Suppressor macrophage treated with lipopolysaccharide for 4 hours (primary cell): Measurements from ENCODE around the gene CEACAM21.
"Not testable (repeated sequence)": the region's sequence is repeated elsewhere in the genome, so short reads cannot be mapped to it uniquely, and the experiment has no call there.

Source experiments
- DNase-seq: peaks from one replicate; pipeline ENCODE4 v3.0.0-alpha.2; 2020

CEACAM21 gene

GRCh38 chr19:41551212-41551610 is 24.8 kb upstream of the CEACAM21 start:
- no peak for DNase-seq

DNA sequence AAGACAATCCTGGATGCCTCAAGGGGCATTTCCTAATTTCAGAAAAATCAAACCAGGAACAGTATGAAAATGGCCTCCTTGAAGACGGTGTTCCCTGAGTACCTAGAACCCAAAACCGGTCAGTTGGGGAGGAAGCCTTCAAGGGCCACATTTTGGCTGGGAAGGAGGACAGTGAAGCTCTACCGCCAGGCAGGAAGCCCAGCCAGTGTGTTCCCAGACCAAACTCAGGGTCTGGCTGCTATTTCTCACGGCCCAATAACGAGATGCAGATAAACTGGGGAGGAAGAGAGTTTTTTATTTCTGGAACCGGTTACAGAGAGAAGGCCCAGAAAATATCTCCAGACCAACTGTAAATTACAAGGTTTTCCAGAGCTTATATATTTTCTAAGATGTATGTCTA is 24.3 kb upstream of the CEACAM21 start:
- no peak for DNase-seq

DNA sequence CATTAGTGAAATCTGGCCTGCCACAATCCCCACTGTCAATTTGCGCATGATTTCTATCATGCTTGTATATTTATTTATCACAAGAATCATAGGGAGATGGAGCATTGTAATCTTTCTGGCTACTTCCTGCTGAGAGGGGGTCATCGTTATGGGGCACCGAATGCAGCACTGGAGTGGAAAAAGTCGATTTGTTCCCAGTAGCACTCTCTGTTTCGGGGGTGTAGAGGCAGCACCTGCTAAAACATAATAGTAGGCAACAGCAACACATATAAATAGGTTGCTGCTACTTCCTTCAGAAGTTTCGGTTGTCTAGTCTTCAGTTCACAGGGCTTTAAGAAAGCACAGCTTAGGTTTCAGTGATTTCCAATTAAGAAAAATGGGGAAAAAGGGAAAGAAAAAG is 23.4 kb upstream of the CEACAM21 start:
- no peak for DNase-seq

DNA sequence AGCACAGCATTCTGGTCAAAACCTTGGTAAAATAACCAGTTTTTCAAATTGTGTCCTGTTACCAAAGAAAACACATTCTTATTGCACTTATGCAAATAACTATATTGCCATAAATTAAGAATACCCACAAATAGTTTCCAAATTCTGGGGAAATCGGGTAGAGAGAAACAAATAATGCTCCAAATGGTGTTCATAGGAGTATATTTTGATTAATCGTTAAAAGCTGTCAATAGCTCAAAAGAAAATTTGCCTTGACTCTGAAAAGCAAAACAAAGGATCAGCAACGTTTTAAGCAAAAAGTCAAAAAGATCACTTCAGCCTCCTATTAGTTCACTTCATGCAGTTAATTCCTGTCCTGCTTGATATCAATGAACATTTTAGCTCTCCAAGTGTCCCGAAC is 22.2 kb upstream of the CEACAM21 start:
- no peak for DNase-seq

GRCh38 chr19:41554907-41555306 is 21.1 kb upstream of the CEACAM21 start:
- no peak for DNase-seq

- no peak for DNase-seq
Observed at GRCh38 chr19:41555748-41556147, 20.2 kb upstream of the CEACAM21 start.

- no peak for DNase-seq
Observed at GRCh38 chr19:41563854-41564514, 12.0 kb upstream of the CEACAM21 start.

DNA sequence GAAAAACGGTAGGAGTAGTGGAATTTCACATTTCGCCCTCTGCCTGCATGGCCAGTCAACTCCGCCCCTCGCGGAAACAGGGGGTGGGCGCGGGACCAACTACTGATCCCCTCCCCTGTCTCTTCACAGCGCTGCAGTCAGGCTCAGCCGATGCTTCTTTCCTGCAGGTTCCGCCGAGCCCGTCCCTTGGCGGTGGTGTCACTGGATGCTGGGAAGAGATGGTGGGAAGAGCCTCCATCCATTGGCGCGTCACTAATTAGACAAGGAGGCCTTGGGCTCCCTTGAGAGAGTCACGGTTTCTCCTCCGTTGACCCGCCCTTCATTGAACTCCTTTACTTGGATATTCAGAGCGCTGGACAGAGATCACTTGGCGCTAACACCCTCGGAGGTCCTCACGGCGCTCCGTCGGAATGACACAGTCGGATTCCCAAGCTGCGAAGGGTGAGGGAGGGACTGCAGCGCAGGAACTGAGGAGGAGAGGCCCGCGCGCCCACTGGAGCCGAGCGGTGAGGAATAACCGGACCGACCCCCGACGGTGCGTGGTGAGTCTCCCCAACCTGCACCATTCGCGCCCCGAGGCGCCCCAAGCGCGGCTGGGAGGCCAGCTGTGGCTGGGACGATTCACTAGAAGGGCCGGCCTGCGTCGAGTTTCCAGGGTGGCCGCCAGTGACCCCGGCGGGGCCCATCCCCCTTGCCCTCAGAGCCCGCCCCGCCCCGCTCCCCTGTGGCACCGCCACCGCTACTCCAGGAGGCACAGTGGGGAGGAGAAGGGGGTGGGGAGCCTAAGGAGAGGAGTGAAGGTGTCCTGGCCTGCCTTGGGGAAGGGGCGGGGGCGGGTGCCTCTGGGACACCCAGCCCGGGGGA is 11.2 kb upstream of the CEACAM21 start:
- peak; percentile 26 for DNase-seq

DNA sequence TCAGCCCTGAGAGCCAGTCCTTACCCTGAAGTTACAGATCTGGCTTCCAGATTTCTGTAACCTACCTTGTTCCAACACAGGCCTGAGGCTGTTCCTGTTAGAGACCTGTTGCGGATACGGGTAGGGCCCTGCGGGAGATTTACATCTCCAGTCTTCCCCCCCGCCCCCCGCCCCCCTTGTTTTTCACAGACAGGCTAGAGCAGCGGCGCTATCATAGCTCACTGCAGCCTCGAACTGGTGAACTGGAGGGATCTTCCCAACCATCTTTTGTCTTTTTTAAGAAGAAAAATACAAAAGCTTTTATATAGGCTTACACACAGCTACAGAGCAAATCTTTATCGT is 10.6 kb upstream of the CEACAM21 start:
- no peak for DNase-seq

DNA sequence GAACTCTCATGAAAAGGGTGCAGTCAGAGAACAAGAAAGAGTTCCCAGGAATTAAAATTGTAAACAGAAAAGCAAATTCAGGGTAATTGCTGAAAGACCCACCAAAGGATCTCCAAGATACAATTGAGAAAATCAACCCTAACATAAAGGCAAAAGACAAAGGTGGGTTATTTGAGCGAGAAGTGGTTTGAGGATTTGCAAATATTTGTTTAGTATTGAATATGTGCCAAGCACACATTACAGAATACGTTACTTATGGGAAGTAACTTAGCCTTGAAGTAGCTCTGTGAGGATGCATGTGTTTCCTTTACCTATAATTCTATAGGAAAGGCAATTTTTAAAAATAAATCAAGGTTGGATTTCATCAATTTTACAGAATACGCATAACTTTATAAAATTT is 10.0 kb upstream of the CEACAM21 start:
- no peak for DNase-seq

GRCh38 chr19:41569481-41570150 is 6.3 kb upstream of the CEACAM21 start:
- no peak for DNase-seq

GRCh38 chr19:41570179-41570578 is 5.8 kb upstream of the CEACAM21 start:
- no peak for DNase-seq

DNA sequence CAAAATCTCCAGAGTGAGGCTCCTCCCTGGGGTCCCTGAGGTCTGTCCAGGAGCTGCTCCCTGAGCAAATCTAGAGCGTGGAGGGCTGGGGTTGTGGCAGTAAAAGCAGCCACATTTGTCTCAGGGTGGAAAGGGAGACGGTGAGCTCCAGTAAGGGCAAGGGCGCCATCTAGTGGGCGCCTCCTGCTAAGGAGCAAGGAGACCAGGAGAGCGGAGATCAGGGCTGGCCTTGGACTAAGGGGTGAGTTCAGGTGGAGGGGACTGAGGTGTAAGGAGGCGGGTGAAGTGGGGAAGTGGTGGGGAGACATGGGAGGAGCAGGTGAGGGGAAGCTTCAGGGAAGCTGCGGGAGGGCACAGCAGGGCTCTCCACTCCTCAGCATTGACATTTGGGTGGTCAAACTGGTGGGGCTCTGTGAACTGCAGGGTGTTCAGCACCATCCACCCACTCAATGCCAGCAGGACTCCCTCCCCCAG is 5.3 kb upstream of the CEACAM21 start:
- DNase-seq = peak; percentile 93

GRCh38 chr19:41577144-41577830 is 1.3 kb downstream of the CEACAM21 start:
- no peak for DNase-seq

DNA sequence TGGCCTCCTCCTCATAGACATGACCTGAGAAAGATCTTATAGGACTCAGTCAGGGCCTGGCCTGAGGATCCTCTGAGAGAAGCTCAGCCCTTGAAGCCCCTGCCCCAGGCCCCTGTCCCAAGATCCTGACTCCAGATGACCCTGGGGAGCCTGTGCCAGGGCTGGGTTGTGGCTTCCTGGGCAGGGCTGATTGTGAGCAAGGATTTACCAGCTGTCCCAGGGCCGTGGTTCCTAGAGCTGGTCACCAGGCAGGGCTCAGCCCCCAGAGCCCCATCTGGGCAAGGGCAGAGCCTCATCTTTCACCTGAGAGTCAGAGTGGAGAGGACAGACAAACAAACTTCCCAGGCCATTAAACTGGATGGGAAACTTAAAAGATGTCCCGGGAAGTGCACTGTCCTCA is 1.9 kb downstream of the CEACAM21 start:
- no peak for DNase-seq

DNA sequence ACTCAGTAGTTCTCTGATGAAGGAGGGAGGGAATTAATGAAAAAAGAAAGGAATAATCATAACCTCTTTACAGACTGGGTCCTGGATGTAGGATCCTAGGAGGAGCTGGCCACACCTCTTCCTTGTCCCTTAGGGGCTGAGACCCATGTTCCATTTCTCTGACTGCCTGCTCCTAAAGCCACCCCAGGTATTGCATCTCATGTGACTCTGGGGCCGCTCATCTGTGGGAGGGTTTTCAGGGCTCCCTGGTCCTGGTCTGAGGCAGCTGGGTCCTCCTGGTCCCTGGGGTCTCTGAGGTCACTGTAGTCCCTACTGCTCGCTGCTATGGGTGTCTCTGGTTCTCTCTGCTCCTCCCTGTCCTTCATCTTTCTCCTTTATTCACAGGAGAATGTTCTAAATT is 2.9 kb downstream of the CEACAM21 start:
- DNase-seq = no peak

DNA sequence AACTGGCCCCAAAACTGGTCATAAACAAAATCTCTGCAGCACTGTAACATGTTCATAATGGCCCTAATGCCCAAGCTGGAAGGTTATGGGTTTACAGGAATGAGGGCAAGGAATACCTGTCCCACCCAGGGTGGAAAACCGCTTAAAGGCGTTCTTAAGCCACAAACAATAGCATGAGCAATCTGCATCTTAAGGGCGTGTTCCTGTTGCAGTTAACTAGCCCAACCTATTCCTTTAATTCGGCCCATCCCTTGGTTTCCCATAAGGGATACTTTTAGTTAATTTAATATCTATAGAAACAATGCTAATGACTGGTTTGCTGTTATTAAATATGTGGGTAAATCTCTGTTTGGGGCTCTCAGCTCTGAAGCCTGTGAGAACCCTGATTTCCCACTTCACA is 5.1 kb downstream of the CEACAM21 start:
- not testable (repeated sequence) for DNase-seq

GRCh38 chr19:41582577-41583182 is 6.7 kb downstream of the CEACAM21 start:
- DNase-seq = not testable (repeated sequence)

GRCh38 chr19:41584260-41584810 is 8.4 kb downstream of the CEACAM21 start:
- DNase-seq = no peak

DNA sequence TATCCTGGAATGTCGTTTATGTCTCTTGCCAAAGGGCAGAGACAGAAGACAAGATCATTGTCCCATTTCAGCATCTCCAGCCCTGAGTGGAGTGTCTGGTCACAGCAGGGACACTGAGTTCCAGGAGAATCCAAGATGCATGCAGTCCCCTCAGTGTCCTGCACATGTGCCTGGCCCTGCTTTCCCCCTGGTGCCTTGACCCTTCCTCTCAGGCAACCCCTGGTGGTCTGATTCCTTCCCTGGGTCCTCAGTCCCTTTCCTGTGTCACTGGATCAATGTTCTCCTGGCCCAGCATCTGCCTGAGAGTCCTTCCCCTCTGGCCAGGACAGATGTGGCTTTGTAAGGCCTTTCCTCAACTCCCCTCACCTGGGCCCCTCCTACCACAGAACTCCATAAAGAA is 9.0 kb downstream of the CEACAM21 start:
- no peak for DNase-seq

DNA sequence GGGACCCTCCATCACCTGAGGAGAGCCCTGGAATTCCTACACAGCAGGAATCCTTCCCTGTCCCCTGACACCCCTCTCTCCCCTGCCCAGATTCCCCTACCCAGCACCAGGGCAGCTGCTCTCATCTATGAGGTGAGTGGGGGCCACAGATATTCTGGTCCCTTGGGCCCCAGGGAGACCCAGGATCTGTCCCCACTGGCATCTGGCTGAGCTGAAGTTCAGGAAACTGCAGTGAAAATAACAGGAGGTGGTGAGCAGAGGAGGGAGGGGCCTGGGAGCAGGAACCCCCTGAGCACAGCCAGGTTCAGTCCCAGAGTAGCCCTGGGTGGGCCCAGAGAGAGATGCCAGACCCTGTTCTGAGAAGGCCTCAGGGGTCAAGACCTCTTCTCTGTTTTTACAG is 10.1 kb downstream of the CEACAM21 start:
- no peak for DNase-seq

- no peak for DNase-seq
Observed at GRCh38 chr19:41587101-41587837, 11.3 kb downstream of the CEACAM21 start.
